ENCODE data around the gene SMPD1.

SMPD1 gene

GRCh38 chr11:6405052-6405667, 14.9 kb downstream of the SMPD1 start:
- Histone ChIP-seq H3K9ac (ENCODE audit: low read depth, low read length) (no peak overlapping the region), H3K79me2 (ENCODE audit: insufficient read depth, low read length) (no peaks in the 10 kb centered on the region), H2AFZ (ENCODE audit: low read depth, low read length) (no peak overlapping the region), H3K27ac (ENCODE audit: low read length) (no peak overlapping the region), H3K9me3 (ENCODE audit: insufficient read depth, low read length, severe bottlenecking) (no peaks in the 10 kb centered on the region), H3K4me1 (ENCODE audit: insufficient read depth, low read length) (peaks cover 46% of the 10 kb centered on the region), H3K4me2 (ENCODE audit: insufficient read depth, low read length) (no peak overlapping the region), H3K27me3 (ENCODE audit: insufficient read depth, low read length, poor library complexity) (no peaks in the 10 kb centered on the region), H3K36me3 (ENCODE audit: insufficient read depth, low read length) (no peaks in the 10 kb centered on the region), H4K20me1 (ENCODE audit: insufficient read depth, low read length) (peaks cover 13% of the 10 kb centered on the region; the same call in 1 of the 2 replicates), H3K4me3 (ENCODE audit: low read depth in 1 of 2, low read length in 2 of 2) (no peak overlapping the region)
- ATAC-seq (ENCODE audit: insufficient read depth, low read depth) = no peak
- DNase-seq = no peak
- TF ChIP-seq EZH2 (IDR thresholded peaks at IDR 0.05; ENCODE audit: borderline replicate concordance, low read depth, low read length, severe bottlenecking) = no peak
- TF ChIP-seq, protein P1, sequence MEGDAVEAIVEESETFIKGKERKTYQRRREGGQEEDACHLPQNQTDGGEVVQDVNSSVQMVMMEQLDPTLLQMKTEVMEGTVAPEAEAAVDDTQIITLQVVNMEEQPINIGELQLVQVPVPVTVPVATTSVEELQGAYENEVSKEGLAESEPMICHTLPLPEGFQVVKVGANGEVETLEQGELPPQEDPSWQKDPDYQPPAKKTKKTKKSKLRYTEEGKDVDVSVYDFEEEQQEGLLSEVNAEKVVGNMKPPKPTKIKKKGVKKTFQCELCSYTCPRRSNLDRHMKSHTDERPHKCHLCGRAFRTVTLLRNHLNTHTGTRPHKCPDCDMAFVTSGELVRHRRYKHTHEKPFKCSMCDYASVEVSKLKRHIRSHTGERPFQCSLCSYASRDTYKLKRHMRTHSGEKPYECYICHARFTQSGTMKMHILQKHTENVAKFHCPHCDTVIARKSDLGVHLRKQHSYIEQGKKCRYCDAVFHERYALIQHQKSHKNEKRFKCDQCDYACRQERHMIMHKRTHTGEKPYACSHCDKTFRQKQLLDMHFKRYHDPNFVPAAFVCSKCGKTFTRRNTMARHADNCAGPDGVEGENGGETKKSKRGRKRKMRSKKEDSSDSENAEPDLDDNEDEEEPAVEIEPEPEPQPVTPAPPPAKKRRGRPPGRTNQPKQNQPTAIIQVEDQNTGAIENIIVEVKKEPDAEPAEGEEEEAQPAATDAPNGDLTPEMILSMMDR (IDR thresholded peaks at IDR 0.05; ENCODE audit: borderline replicate concordance, extremely low read depth, low read length, poor library complexity, severe bottlenecking) = no peak

DNA sequence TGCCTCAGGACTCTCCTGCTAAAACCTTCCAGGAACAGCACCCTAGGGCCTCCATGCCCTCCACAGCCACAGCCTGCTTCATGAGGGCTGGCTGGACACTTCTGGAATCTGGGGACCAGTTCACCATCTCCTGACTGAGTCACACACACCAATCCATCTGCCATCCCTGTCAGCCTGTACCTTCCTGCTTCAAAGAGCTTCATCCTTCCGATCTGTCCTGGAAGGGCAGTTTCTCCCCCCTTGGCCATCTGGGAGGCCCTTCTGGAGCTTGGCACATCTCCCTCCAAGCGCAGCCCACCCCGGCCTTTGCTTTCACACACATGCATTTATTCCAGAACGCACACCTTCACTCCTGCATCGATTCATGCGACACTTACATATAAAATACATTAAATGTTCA, 15.6 kb downstream of the SMPD1 start:
- peaks cover 42% of the 10 kb centered on the region for H3K4me1 ChIP-seq (ENCODE audit: insufficient read depth, low read length)
- H3K36me3 ChIP-seq (ENCODE audit: insufficient read depth, low read length) = no peaks in the 10 kb centered on the region
- no peak overlapping the region for H2AFZ ChIP-seq (ENCODE audit: low read depth, low read length)
- ATAC-seq (ENCODE audit: insufficient read depth, low read depth) (no peak), DNase-seq (no peak)
- no peaks in the 10 kb centered on the region for H3K27me3 ChIP-seq (ENCODE audit: insufficient read depth, low read length, poor library complexity)
- H3K9ac ChIP-seq (ENCODE audit: low read depth, low read length) = no peak overlapping the region
- TF ChIP-seq, protein P1 (IDR thresholded peaks at IDR 0.05; ENCODE audit: borderline replicate concordance, extremely low read depth, low read length, poor library complexity, severe bottlenecking) = no peak
- TF ChIP-seq EZH2 (IDR thresholded peaks at IDR 0.05; ENCODE audit: borderline replicate concordance, low read depth, low read length, severe bottlenecking) = no peak
- no peak overlapping the region for H3K4me3 ChIP-seq (ENCODE audit: low read depth in 1 of 2, low read length in 2 of 2)
- H3K27ac ChIP-seq (ENCODE audit: low read length) = no peak overlapping the region
- H4K20me1 ChIP-seq (ENCODE audit: insufficient read depth, low read length) = peaks cover 13% of the 10 kb centered on the region; the same call in 1 of the 2 replicates
- H3K9me3 ChIP-seq (ENCODE audit: insufficient read depth, low read length, severe bottlenecking) = no peaks in the 10 kb centered on the region
- no peak overlapping the region for H3K4me2 ChIP-seq (ENCODE audit: insufficient read depth, low read length)
- H3K79me2 ChIP-seq (ENCODE audit: insufficient read depth, low read length) = no peaks in the 10 kb centered on the region

GRCh38 chr11:6406370-6406769, 16.1 kb downstream of the SMPD1 start:
- H3K36me3 ChIP-seq (ENCODE audit: insufficient read depth, low read length) = no peaks in the 10 kb centered on the region
- H3K4me1 ChIP-seq (ENCODE audit: insufficient read depth, low read length) = peaks cover 37% of the 10 kb centered on the region
- H3K9me3 ChIP-seq (ENCODE audit: insufficient read depth, low read length, severe bottlenecking) = no peaks in the 10 kb centered on the region
- H4K20me1 ChIP-seq (ENCODE audit: insufficient read depth, low read length) = peaks cover 13% of the 10 kb centered on the region; the same call in 1 of the 2 replicates
- H3K27ac ChIP-seq (ENCODE audit: low read length) = no peak overlapping the region
- H3K9ac ChIP-seq (ENCODE audit: low read depth, low read length) = no peak overlapping the region
- no peaks in the 10 kb centered on the region for H3K79me2 ChIP-seq (ENCODE audit: insufficient read depth, low read length)
- H3K4me3 ChIP-seq (ENCODE audit: low read depth in 1 of 2, low read length in 2 of 2) = no peak overlapping the region
- DNase-seq = no peak
- TF ChIP-seq, protein P1 (IDR thresholded peaks at IDR 0.05; ENCODE audit: borderline replicate concordance, extremely low read depth, low read length, poor library complexity, severe bottlenecking) = no peak
- no peak for TF ChIP-seq EZH2 (IDR thresholded peaks at IDR 0.05; ENCODE audit: borderline replicate concordance, low read depth, low read length, severe bottlenecking)
- H2AFZ ChIP-seq (ENCODE audit: low read depth, low read length) = no peak overlapping the region
- H3K27me3 ChIP-seq (ENCODE audit: insufficient read depth, low read length, poor library complexity) = no peaks in the 10 kb centered on the region
- H3K4me2 ChIP-seq (ENCODE audit: insufficient read depth, low read length) = no peak overlapping the region
- no peak for ATAC-seq (ENCODE audit: insufficient read depth, low read depth)
